ENCODE measurements around the gene ITPR2.

Gene ITPR2

DNA sequence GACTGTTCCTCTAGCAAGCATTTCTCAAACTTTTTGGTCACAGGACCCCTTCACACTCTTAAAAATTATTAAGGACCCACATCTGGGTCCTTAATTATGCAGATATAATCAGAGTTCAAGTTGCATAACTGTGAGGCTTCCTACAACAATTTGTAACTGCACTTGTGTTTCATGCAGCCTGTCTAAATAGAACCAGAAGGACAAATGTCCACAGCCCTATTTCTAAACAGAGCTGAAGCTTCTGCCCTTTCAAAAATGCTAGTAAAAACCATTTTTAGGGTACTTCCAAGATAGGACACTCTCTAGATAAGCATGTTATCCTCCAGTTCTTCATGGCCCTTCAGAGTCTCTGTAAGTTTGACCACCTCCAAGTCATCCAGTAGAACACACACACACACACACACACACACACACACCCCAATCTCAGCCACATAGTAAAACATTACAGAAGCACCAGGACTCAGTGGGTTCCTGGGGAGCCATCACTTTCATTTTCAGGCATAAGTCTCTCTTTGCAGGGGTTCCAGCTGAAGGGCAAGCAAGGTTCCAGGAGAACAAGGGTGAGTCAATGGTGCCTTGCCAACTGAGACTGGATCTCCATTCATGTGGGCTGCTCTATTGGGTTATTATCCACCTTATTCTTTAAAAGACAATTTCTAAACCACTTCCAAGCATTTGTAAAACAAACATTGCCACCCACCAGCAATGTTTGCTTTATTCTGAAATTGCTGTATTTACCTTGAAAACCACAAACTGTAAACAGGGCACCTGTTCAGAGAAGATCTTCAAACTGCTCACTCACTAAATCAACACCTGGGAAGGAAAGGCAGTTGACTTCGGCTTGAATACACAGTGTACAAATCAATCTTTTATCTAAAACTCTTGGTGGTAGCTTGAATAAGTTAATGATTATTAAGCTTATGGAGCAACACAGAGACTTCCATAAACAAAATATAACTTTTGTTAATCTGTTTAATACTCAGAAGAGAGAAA, 64.1 kb downstream of the ITPR2 start:
- Histone ChIP-seq H3K4me1 (ENCODE audit: low read length) (peaks cover 24% of the 10 kb centered on the region), H3K79me2 (ENCODE audit: low read length) (peaks cover 28% of the 10 kb centered on the region), H3K27me3 (ENCODE audit: low read depth, low read length) (no peaks in the 10 kb centered on the region), H4K20me1 (ENCODE audit: insufficient read depth, low read length) (peaks cover 25% of the 10 kb centered on the region), H3K36me3 (replicated peaks; ENCODE audit: low read depth, low read length) (peaks cover 32% of the 10 kb centered on the region), H2AFZ (ENCODE audit: low read depth, low read length) (no peak overlapping the region), H3K27ac (ENCODE audit: low read length) (no peak overlapping the region), H3K4me2 (ENCODE audit: low read length) (no peak overlapping the region), H3K9me3 (ENCODE audit: insufficient read depth, low read length) (no peaks in the 10 kb centered on the region), H3K4me3 (ENCODE audit: low read length) (no peak overlapping the region), H3K9ac (ENCODE audit: low read length) (no peak overlapping the region)
- no peak for TF ChIP-seq EZH2phosphoT487 (IDR thresholded peaks at IDR 0.05; ENCODE audit: low read depth)

DNA sequence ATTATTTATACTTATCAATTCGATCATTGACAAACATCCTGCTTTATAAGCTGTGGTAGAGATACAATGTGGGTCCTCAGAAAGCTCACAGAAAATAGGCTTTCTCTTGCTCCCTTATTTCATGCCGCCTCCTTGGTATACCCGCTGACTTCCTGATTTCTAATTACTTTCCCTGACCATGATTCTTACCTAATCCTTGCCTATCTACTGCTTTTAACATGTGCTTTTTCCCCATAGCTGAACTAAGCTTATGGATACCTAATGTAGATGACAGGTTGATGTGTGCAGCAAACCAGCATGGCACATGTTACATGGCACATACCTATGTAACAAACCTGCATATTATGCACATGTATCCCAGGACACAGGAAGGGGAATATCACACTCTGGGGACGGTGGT, 65.1 kb downstream of the ITPR2 start:
- no peaks in the 10 kb centered on the region for H3K27me3 ChIP-seq (ENCODE audit: low read depth, low read length)
- peaks cover 30% of the 10 kb centered on the region for H3K79me2 ChIP-seq (ENCODE audit: low read length)
- no peak overlapping the region for H3K4me2 ChIP-seq (ENCODE audit: low read length)
- H4K20me1 ChIP-seq (ENCODE audit: insufficient read depth, low read length) = peaks cover 25% of the 10 kb centered on the region
- H3K36me3 ChIP-seq (replicated peaks; ENCODE audit: low read depth, low read length) = peaks cover 42% of the 10 kb centered on the region
- no peak overlapping the region for H3K9ac ChIP-seq (ENCODE audit: low read length)
- H2AFZ ChIP-seq (ENCODE audit: low read depth, low read length) = no peak overlapping the region
- no peak overlapping the region for H3K27ac ChIP-seq (ENCODE audit: low read length)
- TF ChIP-seq EZH2phosphoT487 (IDR thresholded peaks at IDR 0.05; ENCODE audit: low read depth) = no peak
- TF ChIP-seq, protein P1, sequence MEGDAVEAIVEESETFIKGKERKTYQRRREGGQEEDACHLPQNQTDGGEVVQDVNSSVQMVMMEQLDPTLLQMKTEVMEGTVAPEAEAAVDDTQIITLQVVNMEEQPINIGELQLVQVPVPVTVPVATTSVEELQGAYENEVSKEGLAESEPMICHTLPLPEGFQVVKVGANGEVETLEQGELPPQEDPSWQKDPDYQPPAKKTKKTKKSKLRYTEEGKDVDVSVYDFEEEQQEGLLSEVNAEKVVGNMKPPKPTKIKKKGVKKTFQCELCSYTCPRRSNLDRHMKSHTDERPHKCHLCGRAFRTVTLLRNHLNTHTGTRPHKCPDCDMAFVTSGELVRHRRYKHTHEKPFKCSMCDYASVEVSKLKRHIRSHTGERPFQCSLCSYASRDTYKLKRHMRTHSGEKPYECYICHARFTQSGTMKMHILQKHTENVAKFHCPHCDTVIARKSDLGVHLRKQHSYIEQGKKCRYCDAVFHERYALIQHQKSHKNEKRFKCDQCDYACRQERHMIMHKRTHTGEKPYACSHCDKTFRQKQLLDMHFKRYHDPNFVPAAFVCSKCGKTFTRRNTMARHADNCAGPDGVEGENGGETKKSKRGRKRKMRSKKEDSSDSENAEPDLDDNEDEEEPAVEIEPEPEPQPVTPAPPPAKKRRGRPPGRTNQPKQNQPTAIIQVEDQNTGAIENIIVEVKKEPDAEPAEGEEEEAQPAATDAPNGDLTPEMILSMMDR (IDR thresholded peaks at IDR 0.05; ENCODE audit: low read depth, low read length) = no peak
- no peak overlapping the region for H3K4me3 ChIP-seq (ENCODE audit: low read length)
- 0 out of 2 replicates have a peak, but pooled peaks cover 4% of the 10 kb centered on the region for H3K9me3 ChIP-seq (ENCODE audit: insufficient read depth, low read length)
- peaks cover 24% of the 10 kb centered on the region for H3K4me1 ChIP-seq (ENCODE audit: low read length)

DNA sequence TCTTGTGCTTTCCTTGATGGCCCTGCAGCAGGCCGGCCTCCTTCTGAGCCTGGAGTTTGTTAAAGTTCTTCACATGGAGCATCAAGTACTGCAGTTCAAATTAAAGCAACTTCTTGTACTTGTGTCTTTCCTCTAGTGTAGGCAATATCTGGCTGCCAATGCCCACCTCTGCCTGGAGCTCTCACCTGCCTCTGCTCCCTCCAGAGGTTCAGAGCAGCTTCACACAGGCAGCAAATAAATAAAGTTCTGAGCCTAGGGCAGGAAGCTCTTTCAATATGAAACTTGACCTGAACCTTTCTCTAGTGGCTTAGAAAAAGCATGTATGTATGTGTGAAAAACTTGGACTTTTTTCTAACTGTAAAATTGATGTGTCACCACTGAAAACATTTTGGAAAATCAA, 65.9 kb downstream of the ITPR2 start:
- Histone ChIP-seq H3K4me2 (ENCODE audit: low read length) (no peak overlapping the region), H3K79me2 (ENCODE audit: low read length) (peaks cover 34% of the 10 kb centered on the region), H2AFZ (ENCODE audit: low read depth, low read length) (no peak overlapping the region), H3K27ac (ENCODE audit: low read length) (no peak overlapping the region), H3K27me3 (ENCODE audit: low read depth, low read length) (no peaks in the 10 kb centered on the region), H3K36me3 (replicated peaks; ENCODE audit: low read depth, low read length) (peaks cover 47% of the 10 kb centered on the region), H3K9ac (ENCODE audit: low read length) (no peak overlapping the region), H4K20me1 (ENCODE audit: insufficient read depth, low read length) (peaks cover 25% of the 10 kb centered on the region), H3K9me3 (ENCODE audit: insufficient read depth, low read length) (peaks cover 7% of the 10 kb centered on the region), H3K4me3 (ENCODE audit: low read length) (no peak overlapping the region), H3K4me1 (ENCODE audit: low read length) (peaks cover 24% of the 10 kb centered on the region)
- TF ChIP-seq EZH2phosphoT487 (IDR thresholded peaks at IDR 0.05; ENCODE audit: low read depth) = no peak
- TF ChIP-seq, protein P1 (IDR thresholded peaks at IDR 0.05; ENCODE audit: low read depth, low read length) = no peak

DNA sequence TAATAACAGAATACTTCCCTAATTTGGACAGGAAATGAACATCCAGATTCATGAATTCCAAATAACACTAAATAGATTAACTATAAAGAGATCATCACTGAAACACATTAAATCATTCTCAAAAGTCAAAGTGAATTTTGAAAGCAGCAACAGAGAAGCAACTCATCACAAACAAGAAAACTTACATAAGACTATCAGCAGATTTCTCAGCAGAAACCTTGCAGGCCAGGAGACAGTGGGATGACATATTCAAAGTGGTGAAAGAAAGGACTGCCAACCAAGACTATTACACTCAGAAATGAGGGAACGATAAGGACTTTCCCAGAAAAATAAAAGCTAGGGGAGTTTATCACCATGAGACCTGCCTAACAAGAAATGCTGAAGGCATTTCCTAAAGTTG, 70.8 kb downstream of the ITPR2 start:
- H2AFZ ChIP-seq (ENCODE audit: low read depth, low read length) = no peak overlapping the region
- no peaks in the 10 kb centered on the region for H3K4me1 ChIP-seq (ENCODE audit: low read length)
- peaks cover 28% of the 10 kb centered on the region for H3K9me3 ChIP-seq (ENCODE audit: insufficient read depth, low read length)
- 0 out of 2 replicates have a peak, but pooled peaks cover 3% of the 10 kb centered on the region for H4K20me1 ChIP-seq (ENCODE audit: insufficient read depth, low read length)
- no peaks in the 10 kb centered on the region for H3K27me3 ChIP-seq (ENCODE audit: low read depth, low read length)
- no peak overlapping the region for H3K4me3 ChIP-seq (ENCODE audit: low read length)
- peaks cover 82% of the 10 kb centered on the region for H3K36me3 ChIP-seq (replicated peaks; ENCODE audit: low read depth, low read length)
- no peak for TF ChIP-seq EZH2phosphoT487 (IDR thresholded peaks at IDR 0.05; ENCODE audit: low read depth)
- H3K79me2 ChIP-seq (ENCODE audit: low read length) = peaks cover 54% of the 10 kb centered on the region
- H3K4me2 ChIP-seq (ENCODE audit: low read length) = no peak overlapping the region
- H3K27ac ChIP-seq (ENCODE audit: low read length) = no peak overlapping the region
- H3K9ac ChIP-seq (ENCODE audit: low read length) = no peak overlapping the region

DNA sequence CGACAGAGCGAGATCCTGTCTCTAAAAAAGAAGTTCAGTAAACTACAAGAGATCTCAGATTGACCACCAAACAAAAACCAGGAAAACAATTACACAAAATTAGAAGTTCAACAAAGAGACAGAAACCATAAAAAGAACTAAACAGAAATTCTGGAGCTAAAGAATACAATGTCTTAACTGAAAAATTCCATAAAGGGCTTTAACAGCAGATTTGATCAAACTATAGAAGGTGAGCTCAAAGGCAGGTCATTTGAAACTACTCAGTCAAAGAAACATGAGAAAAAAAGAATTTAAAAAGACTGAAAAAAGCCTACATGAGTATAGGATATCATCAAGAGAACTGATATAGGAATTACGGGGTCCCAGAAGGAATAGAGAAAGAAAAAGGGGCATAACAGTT, 71.2 kb downstream of the ITPR2 start:
- no peak for TF ChIP-seq EZH2phosphoT487 (IDR thresholded peaks at IDR 0.05; ENCODE audit: low read depth)
- TF ChIP-seq, protein P1 (IDR thresholded peaks at IDR 0.05; ENCODE audit: low read depth, low read length) = no peak
- Histone ChIP-seq H3K4me3 (ENCODE audit: low read length) (no peak overlapping the region), H3K27ac (ENCODE audit: low read length) (no peak overlapping the region), H3K9ac (ENCODE audit: low read length) (no peak overlapping the region), H3K9me3 (ENCODE audit: insufficient read depth, low read length) (peaks cover 30% of the 10 kb centered on the region), H3K4me1 (ENCODE audit: low read length) (no peaks in the 10 kb centered on the region), H3K27me3 (ENCODE audit: low read depth, low read length) (no peaks in the 10 kb centered on the region), H3K79me2 (ENCODE audit: low read length) (peaks cover 51% of the 10 kb centered on the region), H4K20me1 (ENCODE audit: insufficient read depth, low read length) (no peaks in the 10 kb centered on the region), H2AFZ (ENCODE audit: low read depth, low read length) (no peak overlapping the region), H3K4me2 (ENCODE audit: low read length) (no peak overlapping the region), H3K36me3 (replicated peaks; ENCODE audit: low read depth, low read length) (peaks cover 79% of the 10 kb centered on the region)

Measured in OCI-LY3 (cell line).